ENCODE measurements around the gene CAMK2G.

DNA sequence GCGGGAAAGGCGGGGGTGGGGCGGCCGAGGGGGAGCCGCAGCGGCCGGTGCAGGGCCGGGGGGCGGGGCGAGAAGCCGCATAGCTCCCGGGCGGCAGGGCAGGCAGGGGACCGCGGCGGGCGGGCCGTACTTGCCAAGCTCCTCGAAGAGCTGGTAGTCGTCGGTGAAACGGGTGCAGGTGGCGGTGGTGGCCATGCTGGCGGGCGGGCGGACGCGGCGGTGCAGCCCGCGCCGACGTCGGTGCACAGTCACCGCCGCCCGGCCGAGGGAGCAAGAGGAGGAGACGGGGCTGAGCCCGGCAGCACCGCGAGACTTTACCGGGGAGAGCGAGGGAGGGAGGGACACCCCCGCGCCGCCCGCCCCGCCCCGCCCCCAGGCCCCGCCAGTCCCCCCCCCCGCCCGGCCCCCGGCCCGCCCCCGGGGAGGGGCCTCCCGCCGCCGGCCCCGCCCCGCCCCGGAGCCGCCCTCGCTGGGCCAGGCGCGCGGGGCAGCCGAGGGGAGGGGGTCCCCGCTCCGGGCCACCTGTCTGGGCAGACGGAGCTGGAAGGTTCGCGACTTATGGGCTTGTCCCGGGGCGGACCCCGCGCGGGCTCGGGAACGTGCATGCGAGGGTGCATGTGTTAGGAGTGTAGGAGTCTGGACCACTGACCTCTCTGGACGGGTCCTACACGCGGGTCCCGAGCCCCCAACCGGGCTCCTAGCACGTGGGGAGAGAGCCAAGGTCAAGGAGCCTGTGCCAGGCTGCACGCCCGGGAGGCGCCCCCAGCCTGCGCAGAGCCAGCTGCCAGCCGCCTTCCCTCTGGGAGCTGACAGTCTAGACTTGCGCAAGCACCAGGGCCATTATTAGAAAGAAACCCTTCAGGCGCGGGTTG, at the start of gene CAMK2G:
- TF ChIP-seq CTCF (IDR thresholded peaks at IDR 0.05; ENCODE audit: low read depth, low read length, poor library complexity, severe bottlenecking) (no peak), EZH2phosphoT487 (IDR thresholded peaks at IDR 0.05; ENCODE audit: borderline replicate concordance, low read length) (no peak)

Data from DOHH2 (cell line).